HG02852 (cell line): ENCODE results near the gene SCAP.

Source experiments
- ATAC-seq: cut with Tn5 transposase; IDR thresholded peaks from one replicate; pipeline ENCODE4 v1.9.1; 2021; ENCODE audit warnings: mild to moderate bottlenecking, moderate library complexity; ENCODE audit not compliant: unreplicated experiment

Gene SCAP

DNA sequence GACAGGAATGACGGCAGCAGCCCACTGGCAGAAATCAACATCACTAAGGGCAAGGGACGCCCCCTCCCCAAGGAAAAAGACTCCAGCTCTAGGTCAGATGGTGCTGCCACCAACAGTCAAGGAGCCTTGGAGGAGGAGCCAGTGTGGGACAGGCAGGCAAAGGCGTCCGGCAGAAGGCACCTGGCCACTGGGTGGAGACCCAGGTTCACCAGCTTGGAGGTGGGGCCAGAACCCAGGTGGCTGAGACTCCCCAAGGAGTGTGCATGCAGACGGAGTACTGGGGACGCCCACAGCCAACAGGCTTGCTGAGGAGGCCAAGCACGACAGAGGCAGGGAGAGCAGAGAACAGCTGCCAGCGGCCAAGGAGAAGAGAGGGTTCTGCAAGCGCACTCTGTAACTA lies 59.7 kb downstream of the SCAP start:
- ATAC-seq = no peak

DNA sequence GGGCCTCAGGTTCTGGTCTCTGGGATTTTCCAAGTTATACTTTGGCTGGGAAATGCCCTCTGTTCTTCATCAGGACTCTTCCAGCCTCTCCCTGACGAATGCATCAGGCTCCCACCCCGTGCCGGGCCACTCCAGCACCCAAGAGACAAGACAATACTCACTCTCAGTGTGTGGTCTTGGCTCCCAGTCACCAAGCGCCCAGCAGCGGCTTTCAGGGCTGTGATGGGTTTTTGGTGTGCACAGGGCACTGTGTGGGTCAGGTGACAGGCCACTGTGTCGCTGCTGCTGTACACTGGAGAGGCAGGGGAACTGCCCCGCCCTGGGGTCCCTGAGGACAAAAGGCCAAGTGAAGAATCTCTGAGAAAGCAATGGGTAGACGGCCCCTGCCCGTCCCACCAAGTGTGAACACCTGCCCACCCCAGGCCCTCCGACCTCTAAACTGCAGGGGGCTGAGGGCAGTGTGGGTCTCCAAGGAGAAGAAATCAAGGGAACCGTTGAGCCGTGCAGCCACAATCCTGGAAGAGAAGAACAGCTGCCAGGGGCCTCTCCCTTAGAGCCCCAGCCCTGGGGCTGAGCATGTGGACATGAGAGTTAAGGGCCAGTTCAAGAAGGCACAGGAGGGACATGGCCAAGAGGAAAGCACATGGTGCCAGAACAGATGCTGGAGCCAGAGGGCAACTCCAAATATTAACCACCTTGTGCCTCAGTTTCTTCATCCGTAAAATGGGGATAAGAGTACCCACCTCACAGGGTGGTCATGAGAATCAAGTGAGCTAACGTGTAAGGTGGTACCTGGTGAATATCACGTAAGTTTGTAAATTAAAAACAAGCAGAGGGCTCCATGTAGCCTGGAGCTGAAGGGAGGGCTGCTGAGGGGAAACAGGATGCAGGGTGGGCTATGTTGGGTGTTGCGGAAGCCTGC lies 60.8 kb downstream of the SCAP start:
- no peak for ATAC-seq

DNA sequence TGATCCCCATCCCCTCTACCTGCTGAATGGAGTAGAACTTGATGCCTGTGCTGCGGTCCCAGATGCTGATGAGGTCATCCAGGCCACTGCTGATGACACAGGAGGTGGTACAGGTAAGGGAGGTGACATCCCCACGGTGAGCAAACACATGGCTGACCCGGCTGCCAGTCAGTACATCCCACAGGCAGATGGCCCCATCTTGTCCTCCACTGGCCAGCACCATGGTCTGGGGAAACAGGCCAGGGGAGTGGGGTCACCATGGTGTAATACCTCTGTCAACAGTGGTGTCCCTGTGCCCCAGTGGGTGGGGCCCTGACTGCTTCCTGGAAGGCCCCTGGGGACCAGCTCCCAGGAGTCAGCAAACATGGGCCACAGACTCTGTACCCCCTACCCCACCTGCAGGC lies 61.6 kb downstream of the SCAP start:
- no peak for ATAC-seq

DNA sequence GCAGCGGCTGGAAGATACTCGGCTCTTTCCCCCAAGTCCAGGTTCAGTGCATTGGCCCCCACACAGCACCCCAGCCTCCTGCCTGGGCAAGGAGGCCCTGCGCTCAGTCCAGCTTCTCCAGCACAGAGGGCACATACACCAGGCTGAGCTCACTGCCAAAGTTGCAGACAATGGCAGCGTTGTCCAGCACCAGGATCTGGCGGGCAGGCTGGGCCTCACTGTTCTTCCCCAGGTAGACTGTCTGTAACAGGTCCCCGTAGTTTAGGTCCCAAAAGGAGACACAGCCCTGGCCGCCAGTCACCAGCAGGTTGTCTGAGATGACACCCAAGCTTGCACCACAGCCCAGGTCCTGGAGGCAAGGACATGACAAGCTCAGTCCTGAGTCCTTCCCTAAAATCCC lies 62.0 kb downstream of the SCAP start:
- ATAC-seq = no peak

DNA sequence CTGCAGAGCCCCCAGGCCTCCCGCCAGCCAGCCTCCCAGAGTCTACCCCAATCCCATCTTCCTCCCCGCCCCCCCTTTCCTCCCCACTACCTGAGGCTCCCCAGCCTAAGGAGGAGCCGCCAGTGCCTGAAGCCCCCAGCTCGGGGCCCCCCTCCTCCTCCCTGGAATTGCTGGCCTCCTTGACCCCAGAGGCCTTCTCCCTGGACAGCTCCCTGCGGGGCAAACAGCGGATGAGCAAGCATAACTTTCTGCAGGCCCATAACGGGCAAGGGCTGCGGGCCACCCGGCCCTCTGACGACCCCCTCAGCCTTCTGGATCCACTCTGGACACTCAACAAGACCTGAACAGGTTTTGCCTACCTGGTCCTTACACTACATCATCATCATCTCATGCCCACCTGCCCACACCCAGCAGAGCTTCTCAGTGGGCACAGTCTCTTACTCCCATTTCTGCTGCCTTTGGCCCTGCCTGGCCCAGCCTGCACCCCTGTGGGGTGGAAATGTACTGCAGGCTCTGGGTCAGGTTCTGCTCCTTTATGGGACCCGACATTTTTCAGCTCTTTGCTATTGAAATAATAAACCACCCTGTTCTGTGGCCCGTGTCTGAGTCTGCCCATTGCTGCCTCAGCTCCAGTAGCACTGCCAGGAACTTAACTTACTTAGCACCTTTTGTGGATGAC lies 62.8 kb downstream of the SCAP start:
- ATAC-seq = no peak

DNA sequence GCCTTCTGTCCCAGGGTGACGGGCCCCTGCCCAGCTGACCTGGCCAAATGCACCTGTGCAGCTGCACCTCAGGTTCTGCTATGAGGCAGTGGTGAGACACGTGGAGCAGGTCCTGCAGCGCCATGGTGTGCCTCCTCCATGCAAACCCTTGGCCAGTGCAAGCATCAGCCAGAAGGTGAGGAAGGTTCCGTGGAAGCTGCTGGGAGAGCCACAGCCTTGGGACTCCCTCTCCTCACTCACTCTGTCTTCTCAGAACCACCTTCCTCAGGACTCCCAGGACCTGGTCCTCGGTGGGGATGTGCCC lies 63.3 kb downstream of the SCAP start:
- ATAC-seq = no peak

DNA sequence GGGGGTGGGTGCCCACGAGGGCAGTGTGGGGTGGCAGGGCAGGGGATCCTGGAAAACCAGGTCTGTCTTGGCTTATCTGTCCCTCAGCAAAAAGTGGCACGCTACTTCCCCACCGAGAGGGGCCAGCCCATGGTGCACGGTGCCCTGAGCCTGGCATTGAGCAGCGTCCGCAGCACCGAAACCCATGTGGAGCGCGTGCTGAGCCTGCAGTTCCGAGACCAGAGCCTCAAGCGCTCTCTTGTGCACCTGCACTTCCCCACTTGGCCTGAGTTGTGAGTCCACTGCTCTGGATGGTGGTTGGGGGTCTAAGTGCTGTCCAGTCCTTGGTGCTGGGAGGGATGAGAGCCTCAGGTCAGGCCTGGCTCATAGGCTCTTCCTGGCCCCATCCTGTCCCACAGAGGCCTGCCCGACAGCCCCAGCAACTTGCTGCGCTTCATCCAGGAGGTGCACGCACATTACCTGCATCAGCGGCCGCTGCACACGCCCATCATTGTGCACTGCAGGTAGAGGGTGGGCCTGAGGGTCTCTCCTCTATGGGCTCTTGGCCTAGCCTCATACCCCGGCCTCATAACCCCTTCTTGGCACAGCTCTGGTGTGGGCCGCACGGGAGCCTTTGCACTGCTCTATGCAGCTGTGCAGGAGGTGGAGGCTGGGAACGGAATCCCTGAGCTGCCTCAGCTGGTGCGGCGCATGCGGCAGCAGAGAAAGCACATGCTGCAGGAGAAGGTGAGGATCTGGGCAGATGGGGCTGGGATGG lies 63.9 kb downstream of the SCAP start:
- no peak for ATAC-seq

DNA sequence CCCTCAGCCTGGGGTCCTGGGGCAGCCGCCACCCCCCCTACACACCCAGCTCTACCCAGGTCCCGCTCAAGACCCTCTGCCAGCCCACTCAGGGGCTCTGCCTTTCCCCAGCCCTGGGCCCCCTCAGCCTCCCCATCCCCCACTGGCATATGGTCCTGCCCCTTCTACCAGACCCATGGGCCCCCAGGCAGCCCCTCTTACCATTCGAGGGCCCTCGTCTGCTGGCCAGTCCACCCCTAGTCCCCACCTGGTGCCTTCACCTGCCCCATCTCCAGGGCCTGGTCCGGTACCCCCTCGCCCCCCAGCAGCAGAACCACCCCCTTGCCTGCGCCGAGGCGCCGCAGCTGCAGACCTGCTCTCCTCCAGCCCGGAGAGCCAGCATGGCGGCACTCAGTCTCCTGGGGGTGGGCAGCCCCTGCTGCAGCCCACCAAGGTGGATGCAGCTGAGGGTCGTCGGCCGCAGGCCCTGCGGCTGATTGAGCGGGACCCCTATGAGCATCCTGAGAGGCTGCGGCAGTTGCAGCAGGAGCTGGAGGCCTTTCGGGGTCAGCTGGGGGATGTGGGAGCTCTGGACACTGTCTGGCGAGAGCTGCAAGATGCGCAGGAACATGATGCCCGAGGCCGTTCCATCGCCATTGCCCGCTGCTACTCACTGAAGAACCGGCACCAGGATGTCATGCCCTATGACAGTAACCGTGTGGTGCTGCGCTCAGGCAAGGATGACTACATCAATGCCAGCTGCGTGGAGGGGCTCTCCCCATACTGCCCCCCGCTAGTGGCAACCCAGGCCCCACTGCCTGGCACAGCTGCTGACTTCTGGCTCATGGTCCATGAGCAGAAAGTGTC lies 64.7 kb downstream of the SCAP start:
- no peak for ATAC-seq

DNA sequence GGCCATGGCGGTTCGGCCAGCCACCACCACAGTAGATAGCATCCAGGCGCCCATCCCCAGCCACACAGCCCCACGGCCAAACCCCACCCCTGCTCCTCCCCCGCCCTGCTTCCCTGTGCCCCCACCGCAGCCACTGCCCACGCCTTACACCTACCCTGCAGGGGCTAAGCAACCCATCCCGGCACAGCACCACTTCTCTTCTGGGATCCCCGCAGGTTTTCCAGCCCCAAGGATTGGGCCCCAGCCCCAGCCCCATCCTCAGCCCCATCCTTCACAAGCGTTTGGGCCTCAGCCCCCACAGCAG lies 65.4 kb downstream of the SCAP start:
- no peak for ATAC-seq

DNA sequence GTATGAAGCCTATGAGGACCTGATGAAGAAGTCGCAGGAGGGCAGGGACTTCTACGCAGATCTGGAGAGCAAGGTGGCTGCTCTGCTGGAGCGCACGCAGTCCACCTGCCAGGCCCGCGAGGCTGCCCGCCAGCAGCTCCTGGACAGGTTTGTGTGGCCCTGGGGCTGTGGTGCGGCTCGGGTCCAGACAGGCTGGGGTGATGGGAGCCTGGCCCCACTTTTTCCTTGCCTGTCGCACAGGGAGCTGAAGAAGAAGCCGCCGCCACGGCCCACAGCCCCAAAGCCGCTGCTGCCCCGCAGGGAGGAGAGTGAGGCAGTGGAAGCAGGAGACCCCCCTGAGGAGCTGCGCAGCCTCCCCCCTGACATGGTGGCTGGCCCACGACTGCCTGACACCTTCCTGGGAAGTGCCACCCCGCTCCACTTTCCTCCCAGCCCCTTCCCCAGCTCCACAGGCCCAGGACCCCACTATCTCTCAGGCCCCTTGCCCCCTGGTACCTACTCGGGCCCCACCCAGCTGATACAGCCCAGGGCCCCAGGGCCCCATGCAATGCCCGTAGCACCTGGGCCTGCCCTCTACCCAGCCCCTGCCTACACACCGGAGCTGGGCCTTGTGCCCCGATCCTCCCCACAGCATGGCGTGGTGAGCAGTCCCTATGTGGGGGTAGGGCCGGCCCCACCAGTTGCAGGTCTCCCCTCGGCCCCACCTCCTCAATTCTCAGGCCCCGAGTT lies 65.9 kb downstream of the SCAP start:
- no peak for ATAC-seq

DNA sequence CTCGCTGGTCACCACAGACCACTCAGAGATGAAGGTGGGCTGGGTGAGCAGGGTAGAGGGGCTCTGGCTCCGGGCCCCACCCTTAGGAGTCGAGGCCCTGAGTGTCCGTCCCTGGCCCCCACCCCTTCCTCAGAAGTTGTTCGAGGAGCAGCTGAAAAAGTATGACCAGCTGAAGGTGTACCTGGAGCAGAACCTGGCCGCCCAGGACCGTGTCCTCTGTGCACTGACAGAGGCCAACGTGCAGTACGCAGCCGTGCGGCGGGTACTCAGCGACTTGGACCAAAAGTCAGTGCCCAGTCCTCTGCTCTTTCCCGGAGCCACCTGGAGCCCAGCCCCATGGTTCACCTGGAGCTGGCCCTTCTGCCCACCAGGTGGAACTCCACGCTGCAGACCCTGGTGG lies 66.5 kb downstream of the SCAP start:
- ATAC-seq = no peak

DNA sequence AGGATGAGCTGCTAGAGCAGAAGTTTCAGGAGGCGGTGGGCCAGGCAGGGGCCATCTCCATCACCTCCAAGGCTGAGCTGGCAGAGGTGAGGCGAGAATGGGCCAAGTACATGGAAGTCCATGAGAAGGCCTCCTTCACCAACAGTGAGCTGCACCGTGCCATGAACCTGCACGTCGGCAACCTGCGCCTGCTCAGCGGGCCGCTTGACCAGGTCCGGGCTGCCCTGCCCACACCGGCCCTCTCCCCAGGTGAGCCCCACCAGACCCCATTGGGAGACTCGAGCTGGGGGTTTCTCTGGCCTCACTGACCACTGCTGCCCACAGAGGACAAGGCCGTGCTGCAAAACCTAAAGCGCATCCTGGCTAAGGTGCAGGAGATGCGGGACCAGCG lies 66.9 kb downstream of the SCAP start:
- no peak for ATAC-seq

DNA sequence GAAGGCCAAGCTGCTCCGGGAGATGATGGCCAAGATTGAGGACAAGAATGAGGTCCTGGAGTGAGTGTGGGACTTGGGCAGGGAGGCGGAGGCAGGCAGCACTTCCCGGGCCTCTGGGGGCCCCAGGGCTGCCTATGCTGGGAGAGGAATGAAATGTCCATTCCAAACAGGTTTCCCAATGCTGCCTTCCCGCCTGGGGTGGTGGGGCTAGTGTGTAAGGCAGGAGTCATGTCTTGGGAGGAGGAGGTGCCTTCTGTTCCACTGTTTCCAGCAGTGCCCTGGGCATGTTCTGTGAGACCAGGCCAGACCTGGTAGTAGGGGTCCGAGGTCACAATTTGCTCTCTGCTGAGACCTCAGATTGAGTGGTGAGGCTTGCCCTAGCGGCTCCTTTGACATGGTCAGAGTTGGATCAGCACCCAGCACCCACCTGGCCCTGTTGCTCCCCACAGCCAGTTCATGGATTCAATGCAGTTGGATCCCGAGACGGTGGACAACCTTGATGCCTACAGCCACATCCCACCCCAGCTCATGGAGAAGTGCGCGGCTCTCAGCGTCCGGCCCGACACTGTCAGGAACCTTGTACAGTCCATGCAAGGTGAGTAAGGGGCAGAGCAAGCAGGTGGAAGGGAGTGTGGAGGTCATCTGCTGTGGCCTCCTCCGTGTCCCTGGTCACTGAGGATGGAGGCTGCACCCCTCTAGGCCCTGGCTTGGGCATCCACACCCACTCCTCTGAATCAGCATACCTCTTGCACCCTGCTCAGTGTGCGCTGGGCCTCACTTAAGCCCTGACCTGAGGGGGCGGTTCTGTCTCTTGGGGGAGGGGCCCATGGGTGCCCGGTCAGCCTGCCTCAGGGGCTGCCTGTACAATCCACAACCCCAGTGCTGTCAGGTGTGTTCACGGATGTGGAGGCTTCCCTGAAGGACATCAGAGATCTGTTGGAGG lies 67.6 kb downstream of the SCAP start:
- no peak for ATAC-seq

DNA sequence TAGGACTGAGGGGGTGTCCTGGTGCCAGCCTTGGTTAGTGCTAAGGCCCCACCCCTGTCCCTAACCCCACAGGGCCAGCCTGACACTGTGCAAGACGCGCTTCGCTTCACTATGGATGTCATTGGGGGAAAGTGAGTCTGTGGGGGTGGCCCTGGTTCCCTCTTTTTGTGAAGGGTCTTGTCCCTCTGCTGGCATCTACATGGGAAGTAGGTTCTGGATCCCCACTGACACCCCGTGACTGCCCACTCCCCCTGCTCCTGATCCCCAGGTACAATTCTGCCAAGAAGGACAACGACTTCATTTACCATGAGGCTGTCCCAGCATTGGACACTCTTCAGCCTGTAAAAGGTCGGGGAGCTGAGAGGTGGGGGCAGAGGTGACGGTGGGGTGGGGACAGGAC lies 68.5 kb downstream of the SCAP start:
- ATAC-seq = no peak

DNA sequence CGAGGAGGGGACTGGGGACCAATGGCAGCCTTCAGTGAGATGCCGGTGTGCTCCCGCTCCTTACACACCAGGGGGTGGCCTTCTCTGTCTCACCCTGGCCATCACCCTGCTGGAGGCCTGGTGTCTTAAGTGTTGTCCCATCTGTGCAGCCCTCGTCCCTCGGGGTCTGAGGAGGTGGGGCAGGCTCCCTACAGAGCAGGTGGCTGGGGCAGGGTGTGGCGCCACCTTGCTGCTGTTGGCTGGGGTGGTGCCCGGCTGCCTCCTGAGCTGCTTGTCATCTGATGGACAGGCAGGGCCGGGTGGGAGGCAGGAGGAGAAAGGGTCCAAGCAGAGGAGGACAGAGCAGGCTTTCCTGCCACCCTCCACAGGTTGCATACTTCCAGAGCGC lies 69.0 kb downstream of the SCAP start:
- no peak for ATAC-seq

DNA sequence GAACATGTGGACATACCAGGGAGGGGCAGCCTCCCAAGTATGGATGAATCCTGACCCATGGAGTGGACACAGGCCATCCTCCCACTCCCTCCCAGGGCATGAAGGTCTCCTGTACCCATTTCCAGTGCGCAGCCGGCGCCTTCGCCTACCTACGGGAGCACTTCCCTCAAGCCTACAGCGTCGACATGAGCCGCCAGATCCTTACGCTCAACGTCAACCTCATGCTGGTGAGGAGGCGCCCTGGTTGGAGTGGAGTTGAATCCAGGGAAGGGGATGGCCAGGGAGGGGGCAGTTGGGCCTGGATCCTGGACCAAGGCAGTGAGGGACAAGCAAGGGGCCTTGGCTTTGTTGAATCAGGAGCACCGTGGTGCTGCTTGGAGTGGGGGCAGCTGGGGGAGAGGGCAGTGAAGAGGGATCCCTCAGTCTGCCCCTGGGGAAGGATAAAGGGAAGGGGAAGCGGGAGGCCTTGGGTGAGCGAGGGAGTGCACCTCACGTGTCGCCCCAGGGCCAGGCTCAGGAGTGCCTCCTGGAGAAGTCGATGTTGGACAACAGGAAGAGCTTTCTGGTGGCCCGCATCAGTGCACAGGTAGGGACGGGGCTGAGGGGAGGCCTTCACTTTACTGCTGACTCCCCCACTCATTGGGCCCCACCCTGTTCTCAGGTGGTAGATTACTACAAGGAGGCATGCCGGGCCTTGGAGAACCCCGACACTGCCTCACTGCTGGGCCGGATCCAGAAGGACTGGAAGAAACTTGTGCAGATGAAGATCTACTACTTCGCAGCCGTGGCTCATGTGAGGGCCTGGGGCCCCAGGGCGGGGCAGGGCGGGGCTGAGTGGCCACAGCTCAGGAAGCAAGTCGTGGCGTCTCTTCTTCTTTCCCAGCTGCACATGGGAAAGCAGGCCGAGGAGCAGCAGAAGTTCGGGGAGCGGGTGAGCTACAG lies 69.7 kb downstream of the SCAP start:
- ATAC-seq = no peak

DNA sequence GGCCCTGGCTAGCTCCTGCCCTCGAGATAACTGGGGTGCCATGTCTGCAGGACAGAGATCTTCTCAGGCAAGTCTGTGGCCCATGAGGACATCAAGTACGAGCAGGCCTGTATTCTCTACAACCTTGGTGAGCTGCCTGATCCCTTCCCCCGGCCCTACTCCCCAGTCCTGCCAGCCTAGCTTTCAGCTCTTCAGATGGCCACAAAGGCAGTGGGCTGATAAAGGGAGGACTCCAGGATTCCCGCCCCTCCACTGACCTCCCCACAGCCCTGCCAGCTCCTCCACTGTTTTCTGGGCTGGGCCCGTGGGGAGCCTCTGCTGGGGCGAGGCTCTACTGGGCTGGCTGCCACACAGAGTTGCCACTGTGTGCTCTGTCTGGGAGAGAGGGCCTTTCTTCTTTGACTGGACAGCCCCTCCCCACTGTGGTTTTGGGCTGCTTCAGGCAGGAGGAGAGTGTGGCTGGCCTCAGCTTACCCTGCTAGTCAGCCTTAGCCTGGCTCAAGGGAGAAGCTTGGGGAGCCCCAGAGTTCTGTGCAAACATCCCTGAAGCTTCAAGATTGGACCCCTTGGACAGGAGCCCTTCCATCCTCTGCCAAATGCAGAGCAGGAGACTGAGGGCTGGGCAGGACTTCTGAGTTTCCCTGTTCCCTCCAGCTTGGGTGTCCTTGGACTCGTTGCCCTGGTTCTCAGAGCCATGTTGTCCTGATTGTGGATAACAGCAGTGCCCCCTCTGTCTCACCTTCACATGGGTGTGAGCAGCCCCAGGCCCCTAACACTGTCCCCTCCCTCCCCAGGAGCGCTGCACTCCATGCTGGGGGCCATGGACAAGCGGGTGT lies 70.6 kb downstream of the SCAP start:
- ATAC-seq = no peak
